Measurements from ENCODE around the gene TRIM7.

GRCh38 chr5:181235689-181236366, 30.8 kb upstream of the TRIM7 start:
- TF ChIP-seq SUZ12 (IDR thresholded peaks at IDR 0.05; ENCODE audit: extremely low read depth, insufficient read depth, insufficient read length) (no peak), YY1 (IDR thresholded peaks at IDR 0.05; ENCODE audit: insufficient read depth, insufficient read length) (no peak), ZNF274 (IDR thresholded peaks at IDR 0.05; ENCODE audit: low read depth, low read length) (no peak)
